A549 treated with DMSO at 1 μM for 4 hours (cell line): ENCODE measurements around the gene SELENOT. TPM values are rescaled to one million over a fixed set of nuclear protein-coding genes. Genes with fewer than 3 reads are reported as not detected.

Source experiments
- total RNA-seq: library from RNA; stranded (reverse); fragments of 200-300 nt; extraction: Qiagen RNA extraction; gene quantifications from 5 replicates; pipeline ENCODE4 v1.2.3, GENCODE V29; 2022; ENCODE audit warnings: low read depth

SELENOT gene
- 86.7 to 118 TPM (median 116 TPM) in 5 replicates for total RNA-seq

GRCh38 chr3:150603153-150603979 lies at the start of gene SELENOT:
Gene SELENOT (plus strand): TSS chr3:150603321. CDS start chr3:150603363, 42 bp downstream.

Other genes with a start within 250 kb of the SELENOT start
- gene TSC22D2, start 195.0 kb upstream of the SELENOT start, total RNA-seq = 10.7 to 14.5 TPM (median 11.3 TPM) in 5 replicates
- 45.7 to 106 TPM (median 90.4 TPM) in 5 replicates for gene SERP1, start 56.8 kb upstream of the SELENOT start, total RNA-seq
- 70.2 to 93.3 TPM (median 80.9 TPM) in 5 replicates for gene EIF2A, start 56.5 kb upstream of the SELENOT start, total RNA-seq
- 0.07 to 0.08 TPM in 2 of 5 replicates, not detected in the others for gene ERICH6, start 100.6 kb downstream of the SELENOT start, total RNA-seq
- gene SIAH2, start 159.8 kb downstream of the SELENOT start, total RNA-seq = 16.2 to 20.6 TPM (median 19.3 TPM) in 5 replicates